K562 (cell line): ENCODE measurements around the gene RFX7. TPM values are rescaled to one million over a fixed set of nuclear protein-coding genes. Genes with fewer than 3 reads are reported as not detected.
A peak's percentile ranks its signal among the peaks of the same experiment; 100 is the strongest.

ENCODE experiments used
- BACH1 ChIP-seq: fragments of 200-800 bp; sonication (Bioruptor generic); IDR thresholded peaks from 2 replicates; pipeline ENCODE4 v1.6.1; 2016; ENCODE audit warnings: missing genetic modification characterization, missing compliant biosample characterization
- CXXC5 ChIP-seq: fragments of 250-450 bp; sonication (Bioruptor Pico); IDR thresholded peaks from 2 replicates; pipeline ENCODE4 v1.8.0; 2022; ENCODE audit warnings: inconsistent platforms, mild to moderate bottlenecking, moderate library complexity
- KAT7 ChIP-seq: sonication (generic); formaldehyde crosslinking; IDR thresholded peaks from 2 replicates; pipeline ENCODE4 v1.8.0; 2022; ENCODE audit warnings: missing genetic modification reagents, mild to moderate bottlenecking, borderline replicate concordance
- KDM1A ChIP-seq, 2 experiments: fragments of 450-650 bp; IDR thresholded peaks; 2 replicates each; pipeline ENCODE4 v1.6.1; 2016; ENCODE audit warnings: mild to moderate bottlenecking in 2 of 2
- MEIS2 ChIP-seq: fragments of 450-650 bp; IDR thresholded peaks from 2 replicates; pipeline ENCODE4 v1.6.1; 2014; ENCODE audit warnings: mild to moderate bottlenecking; ENCODE audit not compliant: partially characterized antibody
- RCOR1 ChIP-seq, 2 experiments: IDR thresholded peaks; 2 replicates each; pipeline ENCODE4 v1.6.1; 2012; ENCODE audit warnings: low read depth in 2 of 2, low read length in 2 of 2, borderline replicate concordance in 1 of 2, improper control_type of control experiment in 1 of 2
- XRCC4 ChIP-seq: IDR thresholded peaks from one replicate; pipeline ENCODE4 v1.6.1; 2011; ENCODE audit not compliant: insufficient read depth, insufficient read length; ENCODE audit errors: extremely low read depth
- ZNF507 ChIP-seq: conservative IDR thresholded peaks from 2 replicates; pipeline ENCODE4 v1.6.1; 2017; ENCODE audit warnings: missing genetic modification characterization, missing compliant biosample characterization
- polyA plus RNA-seq, 8 experiments: library from polyadenylated mRNA; depleted of rRNA in 4 of 8; stranded (reverse) in 5 of 8; unstranded in 3 of 8; fragments of >200 nt; fragmentation: Nextera tagmentation in 2 of 8; fragmentation: Illumina TruSeq in 1 of 8; extraction: Ambion mirVana in 2 of 8; extraction: Trizol in 1 of 8; gene quantifications; 2 replicates each; pipeline versions ENCODE4 v1.2.1 to v1.2.3, GENCODE V29; 2011 to 2014; ENCODE audit warnings: inconsistent platforms in 1 of 8, missing spikeins in 1 of 8
- total RNA-seq, 7 experiments: library from RNA; depleted of rRNA in 6 of 7; stranded (reverse); fragments of >200 nt in 6 of 7; fragmentation: Illumina TruSeq in 2 of 7; extraction: Trizol in 2 of 7; gene quantifications; 2 replicates each; pipeline versions ENCODE4 v1.2.1 to v1.2.3, GENCODE V29; 2011 to 2021; ENCODE audit warnings: low replicate concordance in 1 of 7
- TF ChIP-seq, protein P1 (sequence below), 2 experiments: IDR thresholded peaks in 1 of 2; conservative IDR thresholded peaks in 1 of 2; 2 replicates each; pipeline ENCODE4 v1.6.1; 2016; ENCODE audit warnings: low read depth in 2 of 2, mild to moderate bottlenecking in 1 of 2, missing compliant biosample characterization in 1 of 2, missing genetic modification characterization in 1 of 2, moderate library complexity in 1 of 2
- TF ChIP-seq, protein P2 (sequence below): fragments of 450-650 bp; formaldehyde crosslinking; IDR thresholded peaks from 2 replicates; pipeline ENCODE4 v1.4.0; 2020; ENCODE audit warnings: mild to moderate bottlenecking, moderate library complexity
- TF ChIP-seq, protein P3 (sequence below): fragments of 450-650 bp; IDR thresholded peaks from 2 replicates; pipeline ENCODE4 v1.6.1; 2016; ENCODE audit warnings: antibody characterized with exemption
- TF ChIP-seq, protein P4 (sequence below): fragments of 250-450 bp; sonication (Bioruptor Pico); IDR thresholded peaks from 2 replicates; pipeline ENCODE4 v1.5.0; 2020; ENCODE audit warnings: mild to moderate bottlenecking, borderline replicate concordance
- TF ChIP-seq, protein P5 (sequence below): fragments of 250-450 bp; sonication (Bioruptor Pico); IDR thresholded peaks from 2 replicates; pipeline ENCODE4 v1.4.0; 2020

RFX7 gene
- total and polyA plus RNA-seq, 9 of the 15 experiments (the other 6 are each of a cell fraction or from before 2014, with no cell fraction given) = 2.4 to 17.9 (median 6.3) TPM

DNA sequence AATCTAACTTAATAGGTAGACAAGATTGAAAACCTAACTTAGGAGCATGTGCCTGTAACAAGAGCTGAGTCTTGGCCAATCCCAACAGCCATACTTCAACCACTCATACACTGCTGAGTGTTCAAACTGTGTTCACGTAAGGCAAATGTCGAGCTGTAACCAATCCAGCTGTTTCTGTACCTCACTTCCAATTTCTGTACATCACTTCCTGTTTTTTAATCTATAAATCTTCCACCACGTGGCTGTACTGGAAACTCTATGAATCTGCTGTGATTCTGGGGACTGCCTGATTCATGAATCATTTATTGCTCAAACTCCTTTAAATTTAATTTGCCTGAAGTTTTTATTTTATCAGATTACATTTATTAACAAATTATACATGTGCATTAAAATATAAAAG lies 205.7 kb downstream of the RFX7 start (continued):
- TF ChIP-seq, protein P1, sequence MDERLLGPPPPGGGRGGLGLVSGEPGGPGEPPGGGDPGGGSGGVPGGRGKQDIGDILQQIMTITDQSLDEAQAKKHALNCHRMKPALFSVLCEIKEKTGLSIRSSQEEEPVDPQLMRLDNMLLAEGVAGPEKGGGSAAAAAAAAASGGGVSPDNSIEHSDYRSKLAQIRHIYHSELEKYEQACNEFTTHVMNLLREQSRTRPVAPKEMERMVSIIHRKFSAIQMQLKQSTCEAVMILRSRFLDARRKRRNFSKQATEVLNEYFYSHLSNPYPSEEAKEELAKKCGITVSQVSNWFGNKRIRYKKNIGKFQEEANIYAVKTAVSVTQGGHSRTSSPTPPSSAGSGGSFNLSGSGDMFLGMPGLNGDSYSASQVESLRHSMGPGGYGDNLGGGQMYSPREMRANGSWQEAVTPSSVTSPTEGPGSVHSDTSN (CRISPR knock-in tag; IDR thresholded peaks at IDR 0.05; ENCODE audit: low read depth) = no peak
- TF ChIP-seq, protein P1 (tag; conservative IDR thresholded peaks at IDR 0.05; ENCODE audit: low read depth) = peak; percentile 70; the same call in 1 of the 2 replicates
- TF ChIP-seq, protein P2, sequence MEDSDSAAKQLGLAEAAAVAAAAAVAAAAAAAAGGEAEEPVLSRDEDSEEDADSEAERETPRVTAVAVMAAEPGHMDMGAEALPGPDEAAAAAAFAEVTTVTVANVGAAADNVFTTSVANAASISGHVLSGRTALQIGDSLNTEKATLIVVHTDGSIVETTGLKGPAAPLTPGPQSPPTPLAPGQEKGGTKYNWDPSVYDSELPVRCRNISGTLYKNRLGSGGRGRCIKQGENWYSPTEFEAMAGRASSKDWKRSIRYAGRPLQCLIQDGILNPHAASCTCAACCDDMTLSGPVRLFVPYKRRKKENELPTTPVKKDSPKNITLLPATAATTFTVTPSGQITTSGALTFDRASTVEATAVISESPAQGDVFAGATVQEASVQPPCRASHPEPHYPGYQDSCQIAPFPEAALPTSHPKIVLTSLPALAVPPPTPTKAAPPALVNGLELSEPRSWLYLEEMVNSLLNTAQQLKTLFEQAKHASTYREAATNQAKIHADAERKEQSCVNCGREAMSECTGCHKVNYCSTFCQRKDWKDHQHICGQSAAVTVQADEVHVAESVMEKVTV (CRISPR knock-in tag) = no peak
- peak; percentile 31; the same call in 1 of the 2 replicates for TF ChIP-seq BACH1 (tag)
- no peak for TF ChIP-seq XRCC4
- peak; percentile 47 for TF ChIP-seq CXXC5
- no peak for TF ChIP-seq KAT7 (CRISPR knock-in tag)
- TF ChIP-seq, protein P3, sequence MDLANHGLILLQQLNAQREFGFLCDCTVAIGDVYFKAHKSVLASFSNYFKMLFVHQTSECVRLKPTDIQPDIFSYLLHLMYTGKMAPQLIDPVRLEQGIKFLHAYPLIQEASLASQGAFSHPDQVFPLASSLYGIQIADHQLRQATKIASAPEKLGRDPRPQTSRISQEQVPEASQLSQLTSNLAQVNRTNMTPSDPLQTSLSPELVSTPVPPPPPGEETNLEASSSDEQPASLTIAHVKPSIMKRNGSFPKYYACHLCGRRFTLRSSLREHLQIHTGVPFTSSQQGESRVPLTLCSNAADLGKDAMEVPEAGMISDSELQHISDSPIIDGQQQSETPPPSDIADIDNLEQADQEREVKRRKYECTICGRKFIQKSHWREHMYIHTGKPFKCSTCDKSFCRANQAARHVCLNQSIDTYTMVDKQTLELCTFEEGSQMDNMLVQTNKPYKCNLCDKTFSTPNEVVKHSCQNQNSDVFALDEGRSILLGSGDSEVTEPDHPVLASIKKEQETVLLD = no peak
- TF ChIP-seq, protein P4, sequence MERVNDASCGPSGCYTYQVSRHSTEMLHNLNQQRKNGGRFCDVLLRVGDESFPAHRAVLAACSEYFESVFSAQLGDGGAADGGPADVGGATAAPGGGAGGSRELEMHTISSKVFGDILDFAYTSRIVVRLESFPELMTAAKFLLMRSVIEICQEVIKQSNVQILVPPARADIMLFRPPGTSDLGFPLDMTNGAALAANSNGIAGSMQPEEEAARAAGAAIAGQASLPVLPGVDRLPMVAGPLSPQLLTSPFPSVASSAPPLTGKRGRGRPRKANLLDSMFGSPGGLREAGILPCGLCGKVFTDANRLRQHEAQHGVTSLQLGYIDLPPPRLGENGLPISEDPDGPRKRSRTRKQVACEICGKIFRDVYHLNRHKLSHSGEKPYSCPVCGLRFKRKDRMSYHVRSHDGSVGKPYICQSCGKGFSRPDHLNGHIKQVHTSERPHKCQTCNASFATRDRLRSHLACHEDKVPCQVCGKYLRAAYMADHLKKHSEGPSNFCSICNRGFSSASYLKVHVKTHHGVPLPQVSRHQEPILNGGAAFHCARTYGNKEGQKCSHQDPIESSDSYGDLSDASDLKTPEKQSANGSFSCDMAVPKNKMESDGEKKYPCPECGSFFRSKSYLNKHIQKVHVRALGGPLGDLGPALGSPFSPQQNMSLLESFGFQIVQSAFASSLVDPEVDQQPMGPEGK = no peak
- TF ChIP-seq ZNF507 (tag) = no peak
- TF ChIP-seq, protein P5, sequence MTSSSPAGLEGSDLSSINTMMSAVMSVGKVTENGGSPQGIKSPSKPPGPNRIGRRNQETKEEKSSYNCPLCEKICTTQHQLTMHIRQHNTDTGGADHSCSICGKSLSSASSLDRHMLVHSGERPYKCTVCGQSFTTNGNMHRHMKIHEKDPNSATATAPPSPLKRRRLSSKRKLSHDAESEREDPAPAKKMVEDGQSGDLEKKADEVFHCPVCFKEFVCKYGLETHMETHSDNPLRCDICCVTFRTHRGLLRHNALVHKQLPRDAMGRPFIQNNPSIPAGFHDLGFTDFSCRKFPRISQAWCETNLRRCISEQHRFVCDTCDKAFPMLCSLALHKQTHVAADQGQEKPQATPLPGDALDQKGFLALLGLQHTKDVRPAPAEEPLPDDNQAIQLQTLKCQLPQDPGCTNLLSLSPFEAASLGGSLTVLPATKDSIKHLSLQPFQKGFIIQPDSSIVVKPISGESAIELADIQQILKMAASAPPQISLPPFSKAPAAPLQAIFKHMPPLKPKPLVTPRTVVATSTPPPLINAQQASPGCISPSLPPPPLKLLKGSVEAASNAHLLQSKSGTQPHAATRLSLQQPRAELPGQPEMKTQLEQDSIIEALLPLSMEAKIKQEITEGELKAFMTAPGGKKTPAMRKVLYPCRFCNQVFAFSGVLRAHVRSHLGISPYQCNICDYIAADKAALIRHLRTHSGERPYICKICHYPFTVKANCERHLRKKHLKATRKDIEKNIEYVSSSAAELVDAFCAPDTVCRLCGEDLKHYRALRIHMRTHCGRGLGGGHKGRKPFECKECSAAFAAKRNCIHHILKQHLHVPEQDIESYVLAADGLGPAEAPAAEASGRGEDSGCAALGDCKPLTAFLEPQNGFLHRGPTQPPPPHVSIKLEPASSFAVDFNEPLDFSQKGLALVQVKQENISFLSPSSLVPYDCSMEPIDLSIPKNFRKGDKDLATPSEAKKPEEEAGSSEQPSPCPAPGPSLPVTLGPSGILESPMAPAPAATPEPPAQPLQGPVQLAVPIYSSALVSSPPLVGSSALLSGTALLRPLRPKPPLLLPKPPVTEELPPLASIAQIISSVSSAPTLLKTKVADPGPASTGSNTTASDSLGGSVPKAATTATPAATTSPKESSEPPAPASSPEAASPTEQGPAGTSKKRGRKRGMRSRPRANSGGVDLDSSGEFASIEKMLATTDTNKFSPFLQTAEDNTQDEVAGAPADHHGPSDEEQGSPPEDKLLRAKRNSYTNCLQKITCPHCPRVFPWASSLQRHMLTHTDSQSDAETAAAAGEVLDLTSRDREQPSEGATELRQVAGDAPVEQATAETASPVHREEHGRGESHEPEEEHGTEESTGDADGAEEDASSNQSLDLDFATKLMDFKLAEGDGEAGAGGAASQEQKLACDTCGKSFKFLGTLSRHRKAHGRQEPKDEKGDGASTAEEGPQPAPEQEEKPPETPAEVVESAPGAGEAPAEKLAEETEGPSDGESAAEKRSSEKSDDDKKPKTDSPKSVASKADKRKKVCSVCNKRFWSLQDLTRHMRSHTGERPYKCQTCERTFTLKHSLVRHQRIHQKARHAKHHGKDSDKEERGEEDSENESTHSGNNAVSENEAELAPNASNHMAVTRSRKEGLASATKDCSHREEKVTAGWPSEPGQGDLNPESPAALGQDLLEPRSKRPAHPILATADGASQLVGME = no peak
- TF ChIP-seq RCOR1 (IDR thresholded peaks at IDR 0.05; ENCODE audit: borderline replicate concordance in 1 of 2, low read depth in 2 of 2, low read length in 2 of 2) = peak in 1 of 2 experiments; percentile 75; a peak in 2 of 4 replicates
- TF ChIP-seq KDM1A (IDR thresholded peaks at IDR 0.05) = peak; percentile 30 to 51; a peak in 2 of 4 replicates
- TF ChIP-seq MEIS2 = peak; percentile 64
